ENCODE data around the gene DBNDD1. TPM values are rescaled to one million over a fixed set of nuclear protein-coding genes. Genes with fewer than 3 reads are reported as not detected.

Gene DBNDD1
- total and polyA plus RNA-seq, 10 of the 15 experiments (the other 5 are each of a cell fraction or from before 2014, with no cell fraction given), result 0.06 to 4.6 (median 0.55) TPM

DNA sequence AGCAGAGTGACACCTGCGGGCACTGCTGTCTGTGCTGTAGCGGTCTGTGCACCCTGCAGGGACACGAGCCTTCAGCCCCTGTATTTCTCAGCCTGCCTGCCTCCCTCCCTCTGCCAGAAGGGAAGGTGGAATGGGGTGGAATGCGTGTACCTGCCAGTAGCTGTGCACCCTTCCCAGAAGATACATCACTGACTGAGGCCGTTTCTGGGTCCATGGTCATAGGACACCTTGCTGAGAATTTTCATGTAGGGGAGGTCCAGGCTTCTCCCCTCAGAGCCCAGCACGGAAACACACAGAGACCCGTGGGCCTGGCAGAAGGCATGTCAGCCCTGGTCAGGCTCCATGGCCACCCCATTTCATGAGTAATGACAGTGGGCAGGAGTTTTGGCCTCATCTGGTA, 16.5 kb downstream of the DBNDD1 start:
- Histone ChIP-seq H2AFZ (ENCODE audit: control insufficient read depth, low read depth, low read length) (no peak overlapping the region), H3K27ac (ENCODE audit: control insufficient read depth, insufficient read depth) (no peak overlapping the region), H3K4me1 (ENCODE audit: control insufficient read depth, insufficient read depth, low read length) (no peaks in the 10 kb centered on the region), H3K9me3 (replicated peaks; ENCODE audit: control insufficient read depth, insufficient read depth, low read length) (no peaks in the 10 kb centered on the region), H3K79me2 (ENCODE audit: control insufficient read depth, insufficient read depth, low read length) (no peaks in the 10 kb centered on the region), H3K9ac (ENCODE audit: control insufficient read depth, insufficient read depth, low read length) (no peak overlapping the region), H4K20me1 (ENCODE audit: control insufficient read depth, insufficient read depth) (0 out of 2 replicates have a peak, but pooled peaks cover 2% of the 10 kb centered on the region), H3K4me2 (ENCODE audit: control insufficient read depth, insufficient read depth) (no peak overlapping the region), H3K36me3 (ENCODE audit: control insufficient read depth in 2 of 2, insufficient read depth in 2 of 2, low read length in 1 of 2) (peaks cover 0 to 2% of the 10 kb centered on the region in 2 experiments; a peak in 2 of 4 replicates), H3K4me3 (no peak overlapping the region), H3K27me3 (replicated peaks in 1 of 2; ENCODE audit: control insufficient read depth in 2 of 2, insufficient read depth in 2 of 2, low read length in 1 of 2) (no peaks in the 10 kb centered on the region)
- ChIA-PET CTCF (no interaction called here), SMC1A (ENCODE audit: uncharacterized antibody, unreplicated experiment) (no interaction called here), RAD21 (ENCODE audit: unreplicated experiment) (no interaction called here), POLR2A (no interaction called here)
- intact Hi-C loops (cut with micrococcal nuclease; ENCODE audit: unreplicated experiment) (no loop called here), in situ Hi-C loops (cut with MboI) (no loop called here)
- no peak for FAIRE-seq
- no peak for DNase-seq (ENCODE audit: low read depth, low spot score)
- 51% methylated on average over 6 of the region's 7 CpGs for WGBS (ENCODE audit: insufficient coverage, insufficient replicate concordance, low lambda C conversion rate, missing lambda C conversion rate)
- no peak for ATAC-seq
- BruUV-seq (replicated peaks), result no TSS peak
- TF ChIP-seq, protein P1, sequence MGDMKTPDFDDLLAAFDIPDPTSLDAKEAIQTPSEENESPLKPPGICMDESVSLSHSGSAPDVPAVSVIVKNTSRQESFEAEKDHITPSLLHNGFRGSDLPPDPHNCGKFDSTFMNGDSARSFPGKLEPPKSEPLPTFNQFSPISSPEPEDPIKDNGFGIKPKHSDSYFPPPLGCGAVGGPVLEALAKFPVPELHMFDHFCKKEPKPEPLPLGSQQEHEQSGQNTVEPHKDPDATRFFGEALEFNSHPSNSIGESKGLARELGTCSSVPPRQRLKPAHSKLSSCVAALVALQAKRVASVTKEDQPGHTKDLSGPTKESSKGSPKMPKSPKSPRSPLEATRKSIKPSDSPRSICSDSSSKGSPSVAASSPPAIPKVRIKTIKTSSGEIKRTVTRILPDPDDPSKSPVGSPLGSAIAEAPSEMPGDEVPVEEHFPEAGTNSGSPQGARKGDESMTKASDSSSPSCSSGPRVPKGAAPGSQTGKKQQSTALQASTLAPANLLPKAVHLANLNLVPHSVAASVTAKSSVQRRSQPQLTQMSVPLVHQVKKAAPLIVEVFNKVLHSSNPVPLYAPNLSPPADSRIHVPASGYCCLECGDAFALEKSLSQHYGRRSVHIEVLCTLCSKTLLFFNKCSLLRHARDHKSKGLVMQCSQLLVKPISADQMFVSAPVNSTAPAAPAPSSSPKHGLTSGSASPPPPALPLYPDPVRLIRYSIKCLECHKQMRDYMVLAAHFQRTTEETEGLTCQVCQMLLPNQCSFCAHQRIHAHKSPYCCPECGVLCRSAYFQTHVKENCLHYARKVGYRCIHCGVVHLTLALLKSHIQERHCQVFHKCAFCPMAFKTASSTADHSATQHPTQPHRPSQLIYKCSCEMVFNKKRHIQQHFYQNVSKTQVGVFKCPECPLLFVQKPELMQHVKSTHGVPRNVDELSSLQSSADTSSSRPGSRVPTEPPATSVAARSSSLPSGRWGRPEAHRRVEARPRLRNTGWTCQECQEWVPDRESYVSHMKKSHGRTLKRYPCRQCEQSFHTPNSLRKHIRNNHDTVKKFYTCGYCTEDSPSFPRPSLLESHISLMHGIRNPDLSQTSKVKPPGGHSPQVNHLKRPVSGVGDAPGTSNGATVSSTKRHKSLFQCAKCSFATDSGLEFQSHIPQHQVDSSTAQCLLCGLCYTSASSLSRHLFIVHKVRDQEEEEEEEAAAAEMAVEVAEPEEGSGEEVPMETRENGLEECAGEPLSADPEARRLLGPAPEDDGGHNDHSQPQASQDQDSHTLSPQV (IDR thresholded peaks at IDR 0.05), result no peak
- TF ChIP-seq, protein P2, sequence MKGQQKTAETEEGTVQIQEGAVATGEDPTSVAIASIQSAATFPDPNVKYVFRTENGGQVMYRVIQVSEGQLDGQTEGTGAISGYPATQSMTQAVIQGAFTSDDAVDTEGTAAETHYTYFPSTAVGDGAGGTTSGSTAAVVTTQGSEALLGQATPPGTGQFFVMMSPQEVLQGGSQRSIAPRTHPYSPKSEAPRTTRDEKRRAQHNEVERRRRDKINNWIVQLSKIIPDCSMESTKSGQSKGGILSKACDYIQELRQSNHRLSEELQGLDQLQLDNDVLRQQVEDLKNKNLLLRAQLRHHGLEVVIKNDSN (IDR thresholded peaks at IDR 0.05; ENCODE audit: borderline replicate concordance, extremely low read length, insufficient read depth, low read depth, low read length), result no peak
- TF ChIP-seq IKZF2 (IDR thresholded peaks at IDR 0.05) (no peak), POLR2AphosphoS2 (IDR thresholded peaks at IDR 0.05; ENCODE audit: low read depth, low read length) (no peak), MTA2 (IDR thresholded peaks at IDR 0.05; ENCODE audit: low read depth) (no peak), SP1 (IDR thresholded peaks at IDR 0.05; ENCODE audit: low read depth, low read length) (no peak), SIN3A (IDR thresholded peaks at IDR 0.05; ENCODE audit: low read depth, low read length) (no peak), RAD21 (IDR thresholded peaks at IDR 0.05; ENCODE audit: insufficient read depth, low read depth, low read length) (no peak), JUNB (IDR thresholded peaks at IDR 0.05) (no peak)
- TF ChIP-seq, protein P3, sequence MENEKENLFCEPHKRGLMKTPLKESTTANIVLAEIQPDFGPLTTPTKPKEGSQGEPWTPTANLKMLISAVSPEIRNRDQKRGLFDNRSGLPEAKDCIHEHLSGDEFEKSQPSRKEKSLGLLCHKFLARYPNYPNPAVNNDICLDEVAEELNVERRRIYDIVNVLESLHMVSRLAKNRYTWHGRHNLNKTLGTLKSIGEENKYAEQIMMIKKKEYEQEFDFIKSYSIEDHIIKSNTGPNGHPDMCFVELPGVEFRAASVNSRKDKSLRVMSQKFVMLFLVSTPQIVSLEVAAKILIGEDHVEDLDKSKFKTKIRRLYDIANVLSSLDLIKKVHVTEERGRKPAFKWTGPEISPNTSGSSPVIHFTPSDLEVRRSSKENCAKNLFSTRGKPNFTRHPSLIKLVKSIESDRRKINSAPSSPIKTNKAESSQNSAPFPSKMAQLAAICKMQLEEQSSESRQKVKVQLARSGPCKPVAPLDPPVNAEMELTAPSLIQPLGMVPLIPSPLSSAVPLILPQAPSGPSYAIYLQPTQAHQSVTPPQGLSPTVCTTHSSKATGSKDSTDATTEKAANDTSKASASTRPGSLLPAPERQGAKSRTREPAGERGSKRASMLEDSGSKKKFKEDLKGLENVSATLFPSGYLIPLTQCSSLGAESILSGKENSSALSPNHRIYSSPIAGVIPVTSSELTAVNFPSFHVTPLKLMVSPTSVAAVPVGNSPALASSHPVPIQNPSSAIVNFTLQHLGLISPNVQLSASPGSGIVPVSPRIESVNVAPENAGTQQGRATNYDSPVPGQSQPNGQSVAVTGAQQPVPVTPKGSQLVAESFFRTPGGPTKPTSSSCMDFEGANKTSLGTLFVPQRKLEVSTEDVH (IDR thresholded peaks at IDR 0.05; ENCODE audit: low read depth, partially characterized antibody), result no peak
